Subcutaneous adipose tissue (tissue), 4 donors: Measurements from ENCODE around the gene DIP2A. TPM values are rescaled to one million over a fixed set of nuclear protein-coding genes. Genes with fewer than 3 reads are reported as not detected.

Source experiments
- CTCF ChIP-seq: fragments of 450-650 bp; IDR thresholded peaks from one replicate; pipeline ENCODE4 v1.5.1; 2016; ENCODE audit warnings: low read depth, mild to moderate bottlenecking, control low read depth, antibody characterized with exemption, moderate library complexity
- total RNA-seq, 4 donors: library from RNA; depleted of rRNA; stranded (reverse); fragments of >200 nt; gene quantifications; one replicate each; pipeline ENCODE4 v1.1.0, GENCODE V29; 2016

Gene DIP2A
- total RNA-seq, 4 donors from 2014 or later, result 29.2 to 54.8 (median 44.4) TPM

- no peak for TF ChIP-seq CTCF
These were observed 33.1 kb upstream of the DIP2A start for GRCh38 chr21:46425571-46425970.

GRCh38 chr21:46426313-46427046, 32.2 kb upstream of the DIP2A start:
- no peak for TF ChIP-seq CTCF

- no peak for TF ChIP-seq CTCF
These were observed 31.2 kb upstream of the DIP2A start for GRCh38 chr21:46427516-46427915.

- TF ChIP-seq CTCF, result no peak
These were observed 30.4 kb upstream of the DIP2A start for GRCh38 chr21:46428286-46428685.

GRCh38 chr21:46428987-46429710, 29.5 kb upstream of the DIP2A start:
- TF ChIP-seq CTCF, result no peak

- no peak for TF ChIP-seq CTCF
These were observed 28.7 kb upstream of the DIP2A start for GRCh38 chr21:46429754-46430681.
